ENCODE measurements around the gene C2orf42.

DNA sequence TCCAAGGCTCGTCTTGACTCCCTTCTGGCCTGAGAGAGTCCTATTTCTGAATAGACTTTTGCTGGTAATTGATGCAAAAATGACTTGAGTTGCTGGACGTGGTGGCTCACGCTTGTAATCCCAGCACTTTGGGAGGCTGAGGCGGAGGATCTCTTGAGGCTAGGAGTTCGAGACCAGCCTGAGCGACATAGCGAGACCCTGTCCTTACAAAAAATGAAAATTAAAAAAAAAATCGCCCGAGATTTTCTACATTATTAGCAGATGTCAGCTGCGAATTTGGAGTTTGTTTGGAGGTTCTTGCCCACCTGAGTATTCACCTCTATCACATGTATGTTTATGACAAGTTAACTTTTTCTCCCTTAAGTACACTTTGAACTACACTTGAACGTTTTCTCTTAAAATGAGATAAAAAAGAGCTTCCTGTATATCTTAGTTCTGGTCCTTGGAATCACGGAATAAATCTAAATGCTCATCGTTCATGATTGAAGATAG is 471 bp upstream of the C2orf42 start:
- TF ChIP-seq, protein P1, sequence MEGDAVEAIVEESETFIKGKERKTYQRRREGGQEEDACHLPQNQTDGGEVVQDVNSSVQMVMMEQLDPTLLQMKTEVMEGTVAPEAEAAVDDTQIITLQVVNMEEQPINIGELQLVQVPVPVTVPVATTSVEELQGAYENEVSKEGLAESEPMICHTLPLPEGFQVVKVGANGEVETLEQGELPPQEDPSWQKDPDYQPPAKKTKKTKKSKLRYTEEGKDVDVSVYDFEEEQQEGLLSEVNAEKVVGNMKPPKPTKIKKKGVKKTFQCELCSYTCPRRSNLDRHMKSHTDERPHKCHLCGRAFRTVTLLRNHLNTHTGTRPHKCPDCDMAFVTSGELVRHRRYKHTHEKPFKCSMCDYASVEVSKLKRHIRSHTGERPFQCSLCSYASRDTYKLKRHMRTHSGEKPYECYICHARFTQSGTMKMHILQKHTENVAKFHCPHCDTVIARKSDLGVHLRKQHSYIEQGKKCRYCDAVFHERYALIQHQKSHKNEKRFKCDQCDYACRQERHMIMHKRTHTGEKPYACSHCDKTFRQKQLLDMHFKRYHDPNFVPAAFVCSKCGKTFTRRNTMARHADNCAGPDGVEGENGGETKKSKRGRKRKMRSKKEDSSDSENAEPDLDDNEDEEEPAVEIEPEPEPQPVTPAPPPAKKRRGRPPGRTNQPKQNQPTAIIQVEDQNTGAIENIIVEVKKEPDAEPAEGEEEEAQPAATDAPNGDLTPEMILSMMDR (IDR thresholded peaks at IDR 0.05), result no peak
- TF ChIP-seq POLR2A (IDR thresholded peaks at IDR 0.05), result no peak
- TF ChIP-seq POLR2AphosphoS5 (IDR thresholded peaks at IDR 0.05), result no peak
